CD14-positive monocyte (primary cell): ENCODE measurements around the gene F2RL3. TPM values are rescaled to one million over a fixed set of nuclear protein-coding genes. Genes with fewer than 3 reads are reported as not detected.

Experiments used
- DNase-seq, 3 donors: peaks; one replicate each; pipeline ENCODE4 v3.0.0-alpha.2; 2011 to 2022
- H2AFZ ChIP-seq: 2 replicates; pipeline ENCODE4 v1.6.0; 2012; ENCODE audit warnings: mild to moderate bottlenecking, low read depth, low read length, inconsistent platforms; ENCODE audit not compliant: insufficient read depth, poor library complexity, severe bottlenecking
- H3K27ac ChIP-seq, 2 donors: 1 replicate in 1 of 2; 2 replicates in 1 of 2; pipeline ENCODE4 v1.5.1; 2012 to 2013; ENCODE audit warnings: low read length in 2 of 2, control low read depth in 1 of 2, inconsistent platforms in 1 of 2, low read depth in 1 of 2, mild to moderate bottlenecking in 1 of 2
- H3K27me3 ChIP-seq, 2 donors: one replicate each; pipeline versions ENCODE4 v1.6.0 to v1.6.1; 2011 to 2013; ENCODE audit warnings: low read length in 2 of 2; ENCODE audit not compliant: control insufficient read depth in 2 of 2, insufficient read depth in 2 of 2
- H3K36me3 ChIP-seq, 2 donors: replicated peaks in 1 of 2; 1 replicate in 1 of 2; 2 replicates in 1 of 2; pipeline versions ENCODE4 v1.5.1 to v1.6.1; 2012 to 2013; ENCODE audit warnings: low read length in 2 of 2, control low read depth in 1 of 2, inconsistent platforms in 1 of 2, mild to moderate bottlenecking in 1 of 2; ENCODE audit not compliant: insufficient read depth in 2 of 2, control insufficient read depth in 1 of 2
- H3K4me1 ChIP-seq, 2 donors: 1 replicate in 1 of 2; 2 replicates in 1 of 2; pipeline versions ENCODE4 v1.5.1 to v1.6.1; 2012 to 2013; ENCODE audit warnings: low read length in 2 of 2, control low read depth in 1 of 2, inconsistent platforms in 1 of 2, mild to moderate bottlenecking in 1 of 2, moderate library complexity in 1 of 2; ENCODE audit not compliant: insufficient read depth in 2 of 2, control insufficient read depth in 1 of 2
- H3K4me2 ChIP-seq: replicated peaks from 2 replicates; pipeline ENCODE3; 2012; ENCODE audit warnings: low read length, moderate library complexity, mild to moderate bottlenecking; ENCODE audit not compliant: poor library complexity, severe bottlenecking; ENCODE audit errors: extremely low read depth
- H3K4me3 ChIP-seq, 3 experiments: fragments of 200-600 bp in 1 of 3; sonication (generic) in 1 of 3; replicated peaks in 1 of 3; 1 replicate in 2 of 3; 2 replicates in 1 of 3; pipeline ENCODE4 v1.5.1; 2011 to 2013; ENCODE audit warnings: low read length in 3 of 3, mild to moderate bottlenecking in 3 of 3, control low read depth in 2 of 3, low read depth in 2 of 3, inconsistent platforms in 1 of 3, moderate library complexity in 1 of 3
- H3K79me2 ChIP-seq: 2 replicates; pipeline ENCODE4 v1.6.0; 2012; ENCODE audit warnings: mild to moderate bottlenecking, control low read depth, inconsistent platforms, low read length, moderate library complexity; ENCODE audit not compliant: insufficient read depth
- H3K9ac ChIP-seq: 2 replicates; pipeline ENCODE4 v1.6.0; 2017; ENCODE audit warnings: low read length, mild to moderate bottlenecking; ENCODE audit not compliant: insufficient read depth, poor library complexity, severe bottlenecking
- H3K9me3 ChIP-seq, 2 donors: replicated peaks in 1 of 2; 1 replicate in 1 of 2; 2 replicates in 1 of 2; pipeline versions ENCODE4 v1.5.1 to v1.6.1; 2012 to 2013; ENCODE audit warnings: low read length in 2 of 2, control low read depth in 1 of 2; ENCODE audit not compliant: control insufficient read depth in 1 of 2, insufficient read depth in 1 of 2
- H4K20me1 ChIP-seq: 2 replicates; pipeline ENCODE4 v1.6.0; 2012; ENCODE audit warnings: mild to moderate bottlenecking, low read length, control low read depth, moderate library complexity; ENCODE audit not compliant: insufficient read depth
- H3K27ac Mint-ChIP-seq, 7 donors: one replicate each; pipeline ENCODE4 v1.8.0; 2020; ENCODE audit warnings: mild to moderate bottlenecking in 7 of 7, mixed read lengths in 7 of 7, moderate library complexity in 6 of 7, inconsistent platforms in 2 of 7
- H3K27me3 Mint-ChIP-seq, 3 donors: one replicate each; pipeline ENCODE4 v1.8.0; 2021 to 2022; ENCODE audit warnings: low read depth in 3 of 3, mild to moderate bottlenecking in 3 of 3, mixed read lengths in 3 of 3, moderate library complexity in 3 of 3, inconsistent platforms in 1 of 3
- H3K36me3 Mint-ChIP-seq, 2 donors: one replicate each; pipeline ENCODE4 v1.8.0; 2020; ENCODE audit warnings: mixed read lengths in 2 of 2, inconsistent platforms in 1 of 2, mild to moderate bottlenecking in 1 of 2
- H3K4me1 Mint-ChIP-seq: one replicate; pipeline ENCODE4 v1.8.0; 2020; ENCODE audit warnings: mild to moderate bottlenecking, mixed read lengths
- H3K4me3 Mint-ChIP-seq, 2 donors: one replicate each; pipeline ENCODE4 v1.8.0; 2020; ENCODE audit warnings: mild to moderate bottlenecking in 2 of 2, mixed read lengths in 2 of 2, moderate library complexity in 1 of 2
- H3K9me3 Mint-ChIP-seq, 7 donors: one replicate each; pipeline ENCODE4 v1.8.0; 2020 to 2022; ENCODE audit warnings: mixed read lengths in 7 of 7, mild to moderate bottlenecking in 6 of 7, moderate library complexity in 6 of 7, inconsistent platforms in 2 of 7
- CTCF ChIP-seq: fragments of 200-600 bp; IDR thresholded peaks from one replicate; pipeline ENCODE4 v1.8.0; 2022; ENCODE audit warnings: antibody characterized with exemption, mild to moderate bottlenecking
- WGBS: methylation state at CpG from one replicate; pipeline ENCODE4 v1.1.5; 2013; ENCODE audit warnings: missing lambda C conversion rate; ENCODE audit not compliant: insufficient coverage; 5-methylcytosine and 5-hydroxymethylcytosine counted together
- intact Hi-C, 2 donors: fragments of 100-400 bp; cut with micrococcal nuclease; formaldehyde crosslinking; loops; one replicate each; pipeline versions ENCODE4 v1.15.0 to v1.15.1; 2023
- polyA plus RNA-seq, 3 donors: library from polyadenylated mRNA; depleted of rRNA in 1 of 3; unstranded in 2 of 3; stranded (reverse) in 1 of 3; fragments of 300-500 nt in 2 of 3; fragments of >200 nt in 1 of 3; fragmentation: Illumina TruSeq in 2 of 3; gene quantifications; 1 replicate in 2 of 3; 2 replicates in 1 of 3; pipeline ENCODE4 v1.2.3, GENCODE V29; 2012 to 2021
- small RNA-seq: library from RNA; depleted of rRNA; stranded (forward); fragments of <200 nt; gene quantifications from one replicate; pipeline ENCODE3, GENCODE V24; 2012; ENCODE audit warnings: low read depth; ENCODE audit not compliant: insufficient read length

Gene F2RL3
- polyA plus RNA-seq, 3 donors = 0.05 TPM; not detected in 2

- no CpG with 5 or more reads among the region's 9 CpGs for WGBS
- Mint-ChIP-seq H3K27me3 (peaks cover 6 to 12% (median 8%) of the 10 kb centered on the region in 3 donors), H3K36me3 (peaks cover 2 to 4% of the 10 kb centered on the region in 2 donors), H3K4me3 (no peak overlapping the region), H3K27ac (peak overlapping the region in 1 of 7 donors; percentile 58), H3K4me1 (no peaks in the 10 kb centered on the region), H3K9me3 (peaks cover 0 to 9% (median 3%) of the 10 kb centered on the region in 7 donors)
- H3K4me2 ChIP-seq = no peak overlapping the region
- DNase-seq = no peak
- H3K9me3 ChIP-seq = peaks cover 0 to 3% of the 10 kb centered on the region in 2 donors
- no peak overlapping the region for H3K4me3 ChIP-seq
- no peak overlapping the region for H2AFZ ChIP-seq
- no peak overlapping the region for H3K27ac ChIP-seq
- intact Hi-C loops = no loop called here
- no peaks in the 10 kb centered on the region for H3K79me2 ChIP-seq
- H3K9ac ChIP-seq = no peak overlapping the region
- no peaks in the 10 kb centered on the region for H4K20me1 ChIP-seq
- no peaks in the 10 kb centered on the region for H3K36me3 ChIP-seq
- no peaks in the 10 kb centered on the region for H3K27me3 ChIP-seq
- H3K4me1 ChIP-seq = peaks cover 0 to 3% of the 10 kb centered on the region in 2 donors
- no peak for TF ChIP-seq CTCF
These were observed 51.8 kb downstream of the F2RL3 start for GRCh38 chr19:16940626-16941025.

Small RNA genes within 50 kb of the gene (small RNA-seq; reads per million reads assigned to genes)
- gene RN7SL823P (not detected), gene RN7SL835P (not detected)

Other genes with a start within 250 kb of the F2RL3 start
- 10 to 100 TPM; 65.5 to 91.7 (median 86.7) TPM for gene SMIM7, start 228.9 kb upstream of the F2RL3 start, polyA plus RNA-seq
- gene TMEM38A, start 227.9 kb upstream of the F2RL3 start, polyA plus RNA-seq = 10 to 100 TPM in 2 of 3 donors, 1 to 10 TPM in 1; 8.5 to 21.6 (median 10.6) TPM
- under 1 TPM in 2 of 3 donors, not detected in 1; 0.03 to 0.05 TPM for gene NWD1, start 169.2 kb upstream of the F2RL3 start, polyA plus RNA-seq
- gene SIN3B, start 59.6 kb upstream of the F2RL3 start, polyA plus RNA-seq = 100 to 1,000 TPM in 1 of 3 donors, 10 to 100 TPM in 1, 1 to 10 TPM in 1; 7.2 to 154 (median 10.2) TPM
- 10 to 100 TPM in 1 of 3 donors, 1 to 10 TPM in 2; 5.1 to 53.4 (median 5.4) TPM for gene CPAMD8, start 137.8 kb downstream of the F2RL3 start, polyA plus RNA-seq
- gene HAUS8, start 186.5 kb downstream of the F2RL3 start, polyA plus RNA-seq = 1 to 10 TPM; 2.5 to 9.3 (median 4.4) TPM
- gene MYO9B, start 186.8 kb downstream of the F2RL3 start, polyA plus RNA-seq = 100 to 1,000 TPM in 1 of 3 donors, 1 to 10 TPM in 2; 5.9 to 366 (median 7.5) TPM